Endothelial cell of umbilical vein (primary cell): ENCODE data around the gene TRIM52. TPM values are rescaled to one million over a fixed set of nuclear protein-coding genes. Genes with fewer than 3 reads are reported as not detected.

Experiments used
- BruUV-seq: library from RNA; stranded (reverse); fragments of 400-500 nt; replicated peaks from 2 replicates; lab custom pipeline; 2021; lab: Mats Ljungman, UMichigan
- CTCF ChIA-PET: fragments of 300-600, 350-600 bp; sonication (Branson Sonifier 250); formaldehyde crosslinking; loops from one replicate; lab custom pipeline; 2021; ENCODE audit warnings: antibody characterized with exemption, inconsistent platforms; lab: Charles Lee
- POLR2A ChIA-PET: fragments of 300-600, 350-600 bp; sonication (Branson Sonifier 250); formaldehyde crosslinking; loops from one replicate; lab custom pipeline; 2021; ENCODE audit warnings: antibody characterized with exemption, inconsistent platforms; lab: Charles Lee
- DNase-seq: peaks from one replicate; pipeline ENCODE4 v3.0.0-alpha.2; 2011; ENCODE audit warnings: low read depth, low spot score
- FAIRE-seq: peaks from 2 replicates; lab custom pipeline; 2011; peaks lifted over from hg19 to GRCh38; lab: Jason Lieb, UNC
- H2AFZ ChIP-seq: 2 replicates; pipeline ENCODE4 v1.6.0; 2012; ENCODE audit warnings: low read depth, low read length, control low read depth, inconsistent platforms
- H3K27ac ChIP-seq: 2 replicates; pipeline ENCODE4 v1.5.1; 2011; ENCODE audit warnings: low read depth, mild to moderate bottlenecking, control low read depth, low read length, moderate library complexity; ENCODE audit not compliant: insufficient read depth
- H3K27me3 ChIP-seq, 2 experiments: 2 replicates each; pipeline versions ENCODE4 v1.6.0 to v1.6.1; 2011; ENCODE audit warnings: low read length in 2 of 2, mixed read lengths in 1 of 2; ENCODE audit not compliant: control insufficient read depth in 2 of 2, insufficient read depth in 2 of 2
- H3K36me3 ChIP-seq, 2 experiments: 2 replicates in 1 of 2; 3 replicates in 1 of 2; pipeline ENCODE4 v1.5.1; 2011; ENCODE audit warnings: low read length in 2 of 2, mild to moderate bottlenecking in 1 of 2, moderate library complexity in 1 of 2; ENCODE audit not compliant: control insufficient read depth in 2 of 2, insufficient read depth in 2 of 2; ENCODE audit errors: extremely low read depth in 1 of 2
- H3K4me1 ChIP-seq: 3 replicates; pipeline ENCODE4 v1.5.1; 2011; ENCODE audit warnings: mild to moderate bottlenecking, low read length; ENCODE audit not compliant: control insufficient read depth, insufficient read depth; ENCODE audit errors: extremely low read depth
- H3K4me2 ChIP-seq: 2 replicates; pipeline ENCODE4 v1.6.1; 2011; ENCODE audit warnings: low read length, control low read depth, mixed read lengths; ENCODE audit not compliant: insufficient read depth
- H3K4me3 ChIP-seq, 3 experiments: fragments of 200-600 bp in 1 of 3; sonication (generic), shearing (Covaris generic) in 1 of 3; replicated peaks in 1 of 3; 2 replicates each; pipeline ENCODE4 v1.5.1; 2011 to 2016; ENCODE audit warnings: control low read depth in 3 of 3, low read length in 3 of 3, mild to moderate bottlenecking in 2 of 3, inconsistent platforms in 1 of 3, low read depth in 1 of 3, moderate library complexity in 1 of 3; ENCODE audit not compliant: insufficient read depth in 1 of 3
- H3K79me2 ChIP-seq: 2 replicates; pipeline ENCODE4 v1.6.0; 2012; ENCODE audit warnings: low read length, inconsistent platforms; ENCODE audit not compliant: control insufficient read depth, insufficient read depth
- H3K9ac ChIP-seq: replicated peaks from 2 replicates; pipeline ENCODE3; 2011; ENCODE audit warnings: low read length, control low read depth; ENCODE audit not compliant: insufficient read depth; ENCODE audit errors: extremely low read depth
- H3K9me1 ChIP-seq: replicated peaks from 3 replicates; pipeline ENCODE4 v1.6.0; 2011; ENCODE audit warnings: mild to moderate bottlenecking, low read length; ENCODE audit not compliant: control insufficient read depth, insufficient read depth; ENCODE audit errors: extremely low read depth
- H3K9me3 ChIP-seq: replicated peaks from 2 replicates; pipeline ENCODE4 v1.5.1; 2012; ENCODE audit warnings: low read length, inconsistent platforms; ENCODE audit not compliant: control insufficient read depth, insufficient read depth
- H4K20me1 ChIP-seq: replicated peaks from 2 replicates; pipeline ENCODE3; 2011; ENCODE audit warnings: mild to moderate bottlenecking, low read length; ENCODE audit not compliant: control insufficient read depth, insufficient read depth; ENCODE audit errors: extremely low read depth
- EZH2 ChIP-seq: IDR thresholded peaks from 2 replicates; pipeline ENCODE4 v1.6.1; 2012; ENCODE audit warnings: borderline replicate concordance, low read depth, mild to moderate bottlenecking, moderate library complexity, low read length, inconsistent platforms; ENCODE audit not compliant: severe bottlenecking
- FOS ChIP-seq: IDR thresholded peaks from 2 replicates; pipeline ENCODE4 v1.6.1; 2011; ENCODE audit warnings: mild to moderate bottlenecking, low read length, moderate library complexity, borderline replicate concordance; ENCODE audit not compliant: insufficient read depth
- GATA2 ChIP-seq: IDR thresholded peaks from 2 replicates; pipeline ENCODE4 v1.7.0; 2011; ENCODE audit warnings: low read depth, mild to moderate bottlenecking, moderate library complexity, mixed read lengths, low read length; ENCODE audit not compliant: insufficient read length, insufficient read depth
- JUN ChIP-seq: IDR thresholded peaks from 2 replicates; pipeline ENCODE4 v1.6.1; 2011; ENCODE audit warnings: borderline replicate concordance, low read depth; ENCODE audit not compliant: insufficient read length, insufficient read depth
- MAX ChIP-seq: IDR thresholded peaks from 2 replicates; pipeline ENCODE4 v1.6.1; 2011; ENCODE audit not compliant: insufficient read depth, insufficient read length
- MYC ChIP-seq: IDR thresholded peaks from one replicate; pipeline ENCODE4 v1.6.1; 2011; ENCODE audit warnings: mild to moderate bottlenecking, low read depth, low read length
- POLR2A ChIP-seq: IDR thresholded peaks from 2 replicates; pipeline ENCODE4 v1.6.1; 2012; ENCODE audit warnings: low read depth, mild to moderate bottlenecking, control low read depth, low read length
- POLR2AphosphoS5 ChIP-seq: IDR thresholded peaks from 2 replicates; pipeline ENCODE4 v1.6.1; 2012; ENCODE audit warnings: low read depth, mild to moderate bottlenecking, control low read depth, low read length, moderate library complexity; ENCODE audit not compliant: insufficient read depth
- dilution Hi-C: fragments of 300-500 bp; cut with MboI; formaldehyde crosslinking; loops from one replicate; pipeline ENCODE4 v1.15.0; 2019; ENCODE audit warnings: low sequenced_read_pairs; ENCODE audit not compliant: extremely low pct_ligation_motif_present
- intact Hi-C: fragments of 100-400 bp; cut with micrococcal nuclease; formaldehyde crosslinking; loops from one replicate; pipeline ENCODE4 v1.10.0; 2022
- polyA plus RNA-seq, 4 experiments: library from polyadenylated mRNA; depleted of rRNA in 3 of 4; stranded (reverse) in 3 of 4; unstranded in 1 of 4; fragments of >200 nt; gene quantifications; 2 replicates each; pipeline versions ENCODE4 v1.2.1 to v1.2.3, GENCODE V29; 2011 to 2012; ENCODE audit warnings: missing spikeins in 1 of 4
- total RNA-seq: library from RNA; stranded (reverse); gene quantifications from 2 replicates; pipeline ENCODE4 v1.2.3, GENCODE V29; 2021
- TF ChIP-seq, protein P1 (sequence below), 2 donors: IDR thresholded peaks; 1 replicate in 1 of 2; 2 replicates in 1 of 2; pipeline ENCODE4 v1.5.1; 2011; ENCODE audit warnings: low read length in 2 of 2, mild to moderate bottlenecking in 2 of 2, moderate library complexity in 2 of 2, control low read depth in 1 of 2, inconsistent platforms in 1 of 2, low read depth in 1 of 2; ENCODE audit not compliant: insufficient read depth in 1 of 2; ENCODE audit errors: extremely low read depth in 1 of 2

The TRIM52 gene
- total and polyA plus RNA-seq, 2 donors (not counting 3 experiments of a cell fraction or from before 2014, with no cell fraction given) = 5.6 to 10.1 TPM

DNA sequence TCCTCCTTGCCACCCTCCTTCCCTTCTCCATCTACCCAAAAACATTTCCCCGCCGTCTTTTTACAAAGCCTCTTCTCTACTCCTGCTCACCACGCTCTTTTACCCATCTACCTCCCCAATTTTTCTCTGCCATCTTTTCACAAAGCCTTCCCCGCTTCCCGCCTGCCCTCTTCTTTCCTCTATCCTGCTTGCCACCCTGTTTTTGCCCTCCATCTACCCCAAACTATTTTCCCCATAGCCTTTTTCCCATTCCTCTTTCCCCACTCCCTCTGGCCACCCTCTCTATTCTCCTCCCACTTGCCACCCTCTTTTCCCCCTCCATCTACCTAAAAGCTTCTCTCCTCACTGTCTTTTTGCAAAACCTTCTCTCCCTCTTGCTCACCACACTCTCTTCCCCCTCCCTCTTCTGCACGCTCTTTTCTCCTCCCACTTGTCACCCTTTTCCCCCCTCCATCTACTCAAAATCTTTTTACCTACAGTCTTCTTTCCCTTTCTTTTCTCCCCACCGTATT is 19.4 kb upstream of the TRIM52 start:
- H3K27me3 ChIP-seq = peaks cover 0 to 1% of the 10 kb centered on the region in 2 experiments
- no peaks in the 10 kb centered on the region for H3K4me1 ChIP-seq
- H3K79me2 ChIP-seq = no peaks in the 10 kb centered on the region
- dilution Hi-C loops (no loop called here), intact Hi-C loops (no loop called here)
- TF ChIP-seq MAX (no peak), GATA2 (no peak), POLR2AphosphoS5 (no peak), JUN (no peak), POLR2A (no peak), MYC (no peak), FOS (no peak), EZH2 (no peak)
- TF ChIP-seq, protein P1, sequence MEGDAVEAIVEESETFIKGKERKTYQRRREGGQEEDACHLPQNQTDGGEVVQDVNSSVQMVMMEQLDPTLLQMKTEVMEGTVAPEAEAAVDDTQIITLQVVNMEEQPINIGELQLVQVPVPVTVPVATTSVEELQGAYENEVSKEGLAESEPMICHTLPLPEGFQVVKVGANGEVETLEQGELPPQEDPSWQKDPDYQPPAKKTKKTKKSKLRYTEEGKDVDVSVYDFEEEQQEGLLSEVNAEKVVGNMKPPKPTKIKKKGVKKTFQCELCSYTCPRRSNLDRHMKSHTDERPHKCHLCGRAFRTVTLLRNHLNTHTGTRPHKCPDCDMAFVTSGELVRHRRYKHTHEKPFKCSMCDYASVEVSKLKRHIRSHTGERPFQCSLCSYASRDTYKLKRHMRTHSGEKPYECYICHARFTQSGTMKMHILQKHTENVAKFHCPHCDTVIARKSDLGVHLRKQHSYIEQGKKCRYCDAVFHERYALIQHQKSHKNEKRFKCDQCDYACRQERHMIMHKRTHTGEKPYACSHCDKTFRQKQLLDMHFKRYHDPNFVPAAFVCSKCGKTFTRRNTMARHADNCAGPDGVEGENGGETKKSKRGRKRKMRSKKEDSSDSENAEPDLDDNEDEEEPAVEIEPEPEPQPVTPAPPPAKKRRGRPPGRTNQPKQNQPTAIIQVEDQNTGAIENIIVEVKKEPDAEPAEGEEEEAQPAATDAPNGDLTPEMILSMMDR (IDR thresholded peaks at IDR 0.05; ENCODE audit: extremely low read depth in 1 of 2, insufficient read depth in 1 of 2, low read depth in 1 of 2, low read length in 2 of 2) = no peak
- no peak overlapping the region for H3K4me2 ChIP-seq
- no peak overlapping the region for H3K9ac ChIP-seq
- FAIRE-seq (no peak), DNase-seq (no peak)
- ChIA-PET CTCF (no interaction called here), POLR2A (no interaction called here)
- H3K9me1 ChIP-seq = no peaks in the 10 kb centered on the region
- H3K9me3 ChIP-seq = no peaks in the 10 kb centered on the region
- no TSS peak for BruUV-seq
- no peaks in the 10 kb centered on the region for H3K36me3 ChIP-seq
- no peak overlapping the region for H3K27ac ChIP-seq
- H2AFZ ChIP-seq = no peak overlapping the region
- no peak overlapping the region for H3K4me3 ChIP-seq
- no peaks in the 10 kb centered on the region for H4K20me1 ChIP-seq
